ENCODE results near the gene PIAS3.

Gene PIAS3

GRCh38 chr1:145858901-145859490 is at the start of gene PIAS3:
Gene PIAS3 (minus strand): TSS chr1:145859081. CDS start chr1:145858990, 91 bp downstream.
- DNase-seq, result peak; percentile 93

GRCh38 chr1:145908653-145909052 is 49.8 kb upstream of the PIAS3 start:
- no peak for DNase-seq

GRCh38 chr1:145906954-145907753 is 48.3 kb upstream of the PIAS3 start:
- no peak for DNase-seq

GRCh38 chr1:145901312-145902021 is 42.6 kb upstream of the PIAS3 start:
- DNase-seq, result no peak

- DNase-seq, result no peak
These were observed 39.9 kb upstream of the PIAS3 start for GRCh38 chr1:145898756-145899155.

GRCh38 chr1:145897969-145898368 is 39.1 kb upstream of the PIAS3 start:
- no peak for DNase-seq

- DNase-seq, result no peak
These were observed 36.6 kb upstream of the PIAS3 start for GRCh38 chr1:145895471-145895870.

- no peak for DNase-seq
These were observed 34.6 kb upstream of the PIAS3 start for GRCh38 chr1:145893306-145894055.

- DNase-seq, result no peak
These were observed 33.7 kb upstream of the PIAS3 start for GRCh38 chr1:145892486-145893087.

GRCh38 chr1:145891587-145892485 is 33.0 kb upstream of the PIAS3 start:
- DNase-seq, result peak; percentile 94

- no peak for DNase-seq
These were observed 32.3 kb upstream of the PIAS3 start for GRCh38 chr1:145891143-145891542.

- no peak for DNase-seq
These were observed 30.8 kb upstream of the PIAS3 start for GRCh38 chr1:145889722-145890121.

GRCh38 chr1:145887631-145888030 is 28.8 kb upstream of the PIAS3 start:
- DNase-seq, result no peak

GRCh38 chr1:145886816-145887215 is 27.9 kb upstream of the PIAS3 start:
- no peak for DNase-seq

GRCh38 chr1:145886390-145886789 is 27.5 kb upstream of the PIAS3 start:
- no peak for DNase-seq

- peak; percentile 78 for DNase-seq
These were observed 26.9 kb upstream of the PIAS3 start, which contains the start of gene ANKRD35 for GRCh38 chr1:145885738-145886287. Gene ANKRD35 (minus strand): TSS chr1:145885866. CDS start chr1:145885758, 108 bp downstream.

GRCh38 chr1:145884675-145885074 is 25.8 kb upstream of the PIAS3 start:
- DNase-seq, result no peak

- peak; percentile 67 for DNase-seq
These were observed 20.9 kb upstream of the PIAS3 start for GRCh38 chr1:145879775-145880174.

GRCh38 chr1:145878724-145879123 is 19.8 kb upstream of the PIAS3 start:
- no peak for DNase-seq

GRCh38 chr1:145877923-145878486 is 19.1 kb upstream of the PIAS3 start:
- no peak for DNase-seq

- DNase-seq, result no peak
These were observed 15.8 kb upstream of the PIAS3 start for GRCh38 chr1:145874646-145875045.

All from NCI-H2227 treated with DMSO at 0.1 percent for 48 hours (cell line).